Gastrocnemius medialis (tissue), 4 donors: ENCODE results near the gene KRTAP4-4. TPM values are rescaled to one million over a fixed set of nuclear protein-coding genes. Genes with fewer than 3 reads are reported as not detected.
"Not testable (repeated sequence)": the region's sequence is repeated elsewhere in the genome, so short reads cannot be mapped to it uniquely, and the experiment has no call there.

Source experiments
- ATAC-seq, 2 donors: fragments of 150-250 bp; one replicate each; pipeline ENCODE4 v1.9.1; 2016
- DNase-seq, 2 donors: peaks; one replicate each; pipeline ENCODE4 v3.0.0-alpha.2; 2019
- H3K27ac ChIP-seq, 4 donors: fragments of 200-600 bp; sonication (generic); 1 replicate in 1 of 4; 2 replicates in 3 of 4; pipeline ENCODE4 v1.5.1; 2016 to 2018; ENCODE audit warnings: mild to moderate bottlenecking in 2 of 4, moderate library complexity in 1 of 4
- H3K27me3 ChIP-seq, 3 donors: fragments of 200-600 bp; sonication (generic) in 2 of 3; 1 replicate in 1 of 3; 2 replicates in 2 of 3; pipeline versions ENCODE4 v1.5.1 to v1.6.0; 2016 to 2019; ENCODE audit warnings: mild to moderate bottlenecking in 1 of 3, moderate library complexity in 1 of 3
- H3K36me3 ChIP-seq, 2 donors: fragments of 200-600 bp; sonication (generic) in 1 of 2; one replicate each; pipeline ENCODE4 v1.5.1; 2017 to 2018
- H3K4me1 ChIP-seq, 2 donors: fragments of 200-600 bp; sonication (generic) in 1 of 2; one replicate each; pipeline ENCODE4 v1.5.1; 2016 to 2017; ENCODE audit warnings: mild to moderate bottlenecking in 2 of 2
- H3K4me3 ChIP-seq, 4 donors: fragments of 200-600 bp; sonication (generic) in 3 of 4; 1 replicate in 1 of 4; 2 replicates in 3 of 4; pipeline ENCODE4 v1.5.1; 2016 to 2019; ENCODE audit warnings: mild to moderate bottlenecking in 2 of 4
- H3K9me3 ChIP-seq, 3 donors: fragments of 200-600 bp; sonication (generic) in 2 of 3; 1 replicate in 1 of 3; 2 replicates in 2 of 3; pipeline ENCODE4 v1.5.1; 2016 to 2019
- POLR2A ChIP-seq, 2 donors: fragments of 450-650 bp; IDR thresholded peaks; one replicate each; pipeline ENCODE4 v1.6.1; 2017; ENCODE audit warnings: antibody characterized with exemption in 2 of 2, mild to moderate bottlenecking in 2 of 2, moderate library complexity in 2 of 2
- in situ Hi-C, 4 donors: fragments of 200-750 bp; cut with MboI; loops; one replicate each; pipeline versions ENCODE4 v1.15.0 to v1.8.0; 2017; ENCODE audit warnings: low sequenced_read_pairs in 4 of 4
- intact Hi-C: fragments of 100-400 bp; cut with DNase I; formaldehyde crosslinking; loops from one replicate; pipeline ENCODE4 v1.15.1; 2023; ENCODE audit warnings: low total_unique reads
- total RNA-seq, 4 donors: library from RNA; depleted of rRNA; stranded (reverse); fragments of >200 nt; gene quantifications; one replicate each; pipeline versions ENCODE4 v1.1.0 to v1.2.3, GENCODE V29; 2016
- TF ChIP-seq, protein P1 (sequence below), 5 experiments: fragments of 450-650 bp in 3 of 5; fragments of 200-600 bp in 2 of 5; sonication (generic) in 2 of 5; IDR thresholded peaks in 4 of 5; conservative IDR thresholded peaks in 1 of 5; 1 replicate in 4 of 5; 2 replicates in 1 of 5; pipeline ENCODE4 v1.5.1; 2016 to 2019; ENCODE audit warnings: antibody characterized with exemption in 5 of 5, mild to moderate bottlenecking in 3 of 5, moderate library complexity in 3 of 5

KRTAP4-4 gene
- total RNA-seq, 4 donors from 2014 or later, result not detected

DNA sequence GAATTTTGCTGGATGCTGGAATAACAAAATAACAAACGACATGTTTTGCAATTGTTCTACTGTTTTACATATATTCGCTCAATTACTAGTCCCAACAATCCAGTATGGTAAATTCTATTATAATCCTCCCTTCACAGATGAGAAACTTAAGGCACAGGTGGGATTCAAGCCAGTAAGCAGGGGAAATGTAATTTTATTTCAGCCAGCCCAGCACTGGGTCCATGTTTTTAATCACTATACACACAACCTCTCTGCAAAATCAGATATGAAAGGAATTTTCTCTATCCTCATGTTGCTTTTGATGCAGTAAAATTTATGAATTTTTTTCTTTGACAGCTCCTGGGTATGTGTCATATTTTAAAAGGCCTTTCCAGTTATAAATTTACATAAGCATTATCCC, 15.3 kb downstream of the KRTAP4-4 start:
- ATAC-seq, result no peak
- H3K27ac ChIP-seq, result no peak overlapping the region
- in situ Hi-C loops (no loop called here), intact Hi-C loops (no loop called here)
- no peaks in the 10 kb centered on the region for H3K27me3 ChIP-seq
- no peak for DNase-seq
- no peak for TF ChIP-seq POLR2A (IDR thresholded peaks at IDR 0.05)
- TF ChIP-seq, protein P1, sequence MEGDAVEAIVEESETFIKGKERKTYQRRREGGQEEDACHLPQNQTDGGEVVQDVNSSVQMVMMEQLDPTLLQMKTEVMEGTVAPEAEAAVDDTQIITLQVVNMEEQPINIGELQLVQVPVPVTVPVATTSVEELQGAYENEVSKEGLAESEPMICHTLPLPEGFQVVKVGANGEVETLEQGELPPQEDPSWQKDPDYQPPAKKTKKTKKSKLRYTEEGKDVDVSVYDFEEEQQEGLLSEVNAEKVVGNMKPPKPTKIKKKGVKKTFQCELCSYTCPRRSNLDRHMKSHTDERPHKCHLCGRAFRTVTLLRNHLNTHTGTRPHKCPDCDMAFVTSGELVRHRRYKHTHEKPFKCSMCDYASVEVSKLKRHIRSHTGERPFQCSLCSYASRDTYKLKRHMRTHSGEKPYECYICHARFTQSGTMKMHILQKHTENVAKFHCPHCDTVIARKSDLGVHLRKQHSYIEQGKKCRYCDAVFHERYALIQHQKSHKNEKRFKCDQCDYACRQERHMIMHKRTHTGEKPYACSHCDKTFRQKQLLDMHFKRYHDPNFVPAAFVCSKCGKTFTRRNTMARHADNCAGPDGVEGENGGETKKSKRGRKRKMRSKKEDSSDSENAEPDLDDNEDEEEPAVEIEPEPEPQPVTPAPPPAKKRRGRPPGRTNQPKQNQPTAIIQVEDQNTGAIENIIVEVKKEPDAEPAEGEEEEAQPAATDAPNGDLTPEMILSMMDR (IDR thresholded peaks at IDR 0.05 in 4 of 5, conservative IDR thresholded peaks at IDR 0.05 in 1 of 5), result no peak
- H3K9me3 ChIP-seq, result no peaks in the 10 kb centered on the region
- H3K4me1 ChIP-seq, result no peaks in the 10 kb centered on the region
- H3K36me3 ChIP-seq, result no peaks in the 10 kb centered on the region
- H3K4me3 ChIP-seq, result no peak overlapping the region

DNA sequence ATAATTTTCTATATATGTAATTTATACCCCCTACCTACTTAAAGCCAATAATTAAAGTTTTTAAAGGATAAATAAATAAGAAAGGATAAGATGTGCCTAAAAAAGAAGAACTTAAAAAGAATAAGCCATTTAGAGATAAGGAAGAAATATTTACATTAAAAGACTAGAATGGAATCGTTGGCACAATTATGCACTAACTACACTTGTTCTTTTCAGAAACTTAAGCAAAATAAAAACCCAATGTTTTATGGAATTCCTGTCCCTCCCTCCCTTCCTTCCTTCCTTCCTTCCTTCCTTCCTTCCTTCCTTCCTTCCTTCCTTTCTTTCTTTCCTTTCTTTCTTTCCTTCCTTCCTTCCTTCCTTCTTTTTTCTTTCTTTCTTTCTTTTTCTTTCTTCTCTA, 15.7 kb downstream of the KRTAP4-4 start:
- Histone ChIP-seq H3K36me3 (no peaks in the 10 kb centered on the region), H3K9me3 (no peaks in the 10 kb centered on the region), H3K27ac (no peak overlapping the region), H3K4me3 (no peak overlapping the region), H3K4me1 (no peaks in the 10 kb centered on the region), H3K27me3 (no peaks in the 10 kb centered on the region)
- DNase-seq (no peak), ATAC-seq (no peak)
- TF ChIP-seq, protein P1 (IDR thresholded peaks at IDR 0.05 in 4 of 5, conservative IDR thresholded peaks at IDR 0.05 in 1 of 5), result no peak
- TF ChIP-seq POLR2A (IDR thresholded peaks at IDR 0.05), result no peak
- in situ Hi-C loops, result no loop called here
- intact Hi-C loops, result no loop called here

- H3K4me3 ChIP-seq, result no peak overlapping the region
- DNase-seq (no peak), ATAC-seq (no peak)
- H3K27me3 ChIP-seq, result peaks cover 0 to 3% (median 0%) of the 10 kb centered on the region in 3 donors
- TF ChIP-seq, protein P1 (IDR thresholded peaks at IDR 0.05 in 4 of 5, conservative IDR thresholded peaks at IDR 0.05 in 1 of 5), result no peak
- TF ChIP-seq POLR2A (IDR thresholded peaks at IDR 0.05), result no peak
- intact Hi-C loops (no loop called here), in situ Hi-C loops (no loop called here)
- H3K4me1 ChIP-seq, result no peaks in the 10 kb centered on the region
- no peaks in the 10 kb centered on the region for H3K36me3 ChIP-seq
- no peaks in the 10 kb centered on the region for H3K9me3 ChIP-seq
- no peak overlapping the region for H3K27ac ChIP-seq
Observed at GRCh38 chr17:41141361-41141760, 19.2 kb downstream of the KRTAP4-4 start.

DNA sequence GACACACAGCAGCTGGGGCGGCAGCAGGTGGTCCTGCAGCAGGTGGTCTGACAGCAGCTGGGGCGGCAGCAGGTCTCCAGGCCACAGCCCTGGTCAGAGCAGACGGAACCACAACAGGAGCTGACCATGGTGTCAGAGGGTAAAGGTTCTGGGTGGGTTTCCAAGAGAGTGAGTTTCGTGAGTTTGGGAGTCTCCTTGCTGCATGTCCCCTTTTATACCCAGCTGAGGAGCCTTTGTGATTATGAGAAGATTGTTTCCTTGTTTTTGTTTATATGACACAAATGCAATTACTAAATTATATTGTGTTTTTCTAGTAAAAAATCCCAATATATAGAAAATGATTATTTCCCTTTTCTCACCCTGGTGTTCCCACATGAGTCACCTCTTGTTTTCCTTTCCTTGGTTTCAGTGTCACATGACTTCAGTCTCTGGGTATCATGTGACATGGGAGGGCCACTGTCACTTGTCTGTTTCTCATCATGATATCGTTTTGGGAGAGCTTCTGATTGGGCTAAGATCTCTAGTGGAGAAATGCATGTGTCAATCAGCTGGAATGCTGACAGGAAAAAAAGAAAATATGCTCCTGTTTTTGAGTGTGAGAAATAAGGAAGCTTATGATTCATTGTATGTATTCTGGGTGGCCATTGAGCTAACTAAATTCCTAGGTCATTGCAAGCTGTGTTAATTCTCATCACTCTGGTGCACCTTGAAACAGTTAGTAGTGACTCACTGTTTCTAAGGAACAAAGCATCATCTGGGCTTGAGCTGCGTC, 20.0 kb downstream of the KRTAP4-4 start, which contains the start of gene KRTAP4-6:
KRTAP4-6 (minus strand) TSS at position 185 of the 772 bp plus-strand sequence; CDS start at position 128, 57 bp downstream.
- intact Hi-C loops (no loop called here), in situ Hi-C loops (no loop called here)
- H3K4me1 ChIP-seq, result no peaks in the 10 kb centered on the region
- no peak for ATAC-seq
- H3K36me3 ChIP-seq, result no peaks in the 10 kb centered on the region
- DNase-seq, result no peak
- H3K4me3 ChIP-seq, result no peak within 1 kb of the TSS
- no peaks in the 10 kb centered on the region for H3K9me3 ChIP-seq
- H3K27me3 ChIP-seq, result peaks cover 0 to 3% (median 0%) of the 10 kb centered on the region in 3 donors
- TF ChIP-seq, protein P1 (IDR thresholded peaks at IDR 0.05 in 4 of 5, conservative IDR thresholded peaks at IDR 0.05 in 1 of 5), result no peak
- no peak for TF ChIP-seq POLR2A (IDR thresholded peaks at IDR 0.05)
- H3K27ac ChIP-seq, result no peak within 1 kb of the TSS

- H3K27ac ChIP-seq, in situ Hi-C loops, H3K36me3 ChIP-seq, ATAC-seq, H3K4me1 ChIP-seq, H3K9me3 ChIP-seq, H3K27me3 ChIP-seq, intact Hi-C loops, DNase-seq, H3K4me3 ChIP-seq: not testable (repeated sequence)
Observed at GRCh38 chr17:41139865-41140264, 20.7 kb downstream of the KRTAP4-4 start.
